ENCODE results near the gene SCAI.
"Not testable (repeated sequence)": the region's sequence is repeated elsewhere in the genome, so short reads cannot be mapped to it uniquely, and the experiment has no call there.

The SCAI gene

GRCh38 chr9:125133403-125134329, 9.7 kb downstream of the SCAI start:
- H3K27ac Mint-ChIP-seq: peak overlapping the region; percentile 80
- no peaks in the 10 kb centered on the region for H3K27me3 Mint-ChIP-seq
- no peaks in the 10 kb centered on the region for H3K9me3 Mint-ChIP-seq
- peaks cover 10% of the 10 kb centered on the region for H3K36me3 Mint-ChIP-seq
- no peak overlapping the region for H3K4me3 Mint-ChIP-seq
- peaks cover 27% of the 10 kb centered on the region for H3K4me1 Mint-ChIP-seq

GRCh38 chr9:125131778-125132177, 11.6 kb downstream of the SCAI start:
- Mint-ChIP-seq H3K9me3 (no peaks in the 10 kb centered on the region), H3K4me3 (no peak overlapping the region), H3K27me3 (no peaks in the 10 kb centered on the region), H3K27ac (no peak overlapping the region), H3K4me1 (peaks cover 30% of the 10 kb centered on the region), H3K36me3 (peaks cover 10% of the 10 kb centered on the region)

- Mint-ChIP-seq H3K9me3 (no peaks in the 10 kb centered on the region), H3K36me3 (peaks cover 3% of the 10 kb centered on the region), H3K4me3 (peak overlapping the region; percentile 69), H3K4me1 (peaks cover 38% of the 10 kb centered on the region), H3K27me3 (no peaks in the 10 kb centered on the region), H3K27ac (peak overlapping the region; percentile 98)
Measured at GRCh38 chr9:125126019-125126746, 17.1 kb downstream of the SCAI start.

- Mint-ChIP-seq H3K36me3 (peaks cover 3% of the 10 kb centered on the region), H3K27ac (peak overlapping the region; percentile 98), H3K4me1 (peaks cover 44% of the 10 kb centered on the region), H3K9me3 (no peaks in the 10 kb centered on the region), H3K4me3 (no peak overlapping the region), H3K27me3 (no peaks in the 10 kb centered on the region)
Measured at GRCh38 chr9:125125523-125125922, 17.8 kb downstream of the SCAI start.

- peak overlapping the region; percentile 8 for H3K27ac Mint-ChIP-seq
- peaks cover 60% of the 10 kb centered on the region for H3K4me1 Mint-ChIP-seq
- peaks cover 3% of the 10 kb centered on the region for H3K36me3 Mint-ChIP-seq
- peak overlapping the region; percentile 51 for H3K4me3 Mint-ChIP-seq
- H3K27me3 Mint-ChIP-seq: no peaks in the 10 kb centered on the region
- H3K9me3 Mint-ChIP-seq: no peaks in the 10 kb centered on the region
Measured at GRCh38 chr9:125121146-125121545, 22.2 kb downstream of the SCAI start.

GRCh38 chr9:125119643-125120286, 23.6 kb downstream of the SCAI start:
- Mint-ChIP-seq H3K36me3 (peaks cover 3% of the 10 kb centered on the region), H3K4me1 (peaks cover 51% of the 10 kb centered on the region), H3K27me3 (no peaks in the 10 kb centered on the region), H3K9me3 (no peaks in the 10 kb centered on the region), H3K27ac (peak overlapping the region; percentile 81), H3K4me3 (no peak overlapping the region)

- not testable (repeated sequence) for H3K27ac Mint-ChIP-seq, H3K9me3 Mint-ChIP-seq, H3K4me3 Mint-ChIP-seq, H3K36me3 Mint-ChIP-seq, H3K27me3 Mint-ChIP-seq
- H3K4me1 Mint-ChIP-seq: peaks cover 40% of the 10 kb centered on the region
Measured at GRCh38 chr9:125118696-125119095, 24.6 kb downstream of the SCAI start.

- H3K27ac Mint-ChIP-seq, H3K27me3 Mint-ChIP-seq, H3K4me3 Mint-ChIP-seq, H3K9me3 Mint-ChIP-seq: not testable (repeated sequence)
- H3K36me3 Mint-ChIP-seq: peaks cover 12% of the 10 kb centered on the region
- H3K4me1 Mint-ChIP-seq: peaks cover 20% of the 10 kb centered on the region
Measured at GRCh38 chr9:125114503-125114902, 28.8 kb downstream of the SCAI start.

- H3K36me3 Mint-ChIP-seq: peaks cover 10% of the 10 kb centered on the region
- no peaks in the 10 kb centered on the region for H3K9me3 Mint-ChIP-seq
- no peak overlapping the region for H3K4me3 Mint-ChIP-seq
- no peak overlapping the region for H3K27ac Mint-ChIP-seq
- peaks cover 3% of the 10 kb centered on the region for H3K4me1 Mint-ChIP-seq
- H3K27me3 Mint-ChIP-seq: no peaks in the 10 kb centered on the region
Measured at GRCh38 chr9:125110464-125110863, 32.9 kb downstream of the SCAI start.

- not testable (repeated sequence) for H3K4me3 Mint-ChIP-seq, H3K27ac Mint-ChIP-seq, H3K4me1 Mint-ChIP-seq, H3K9me3 Mint-ChIP-seq, H3K36me3 Mint-ChIP-seq, H3K27me3 Mint-ChIP-seq
Measured at GRCh38 chr9:125108541-125108940, 34.8 kb downstream of the SCAI start.

GRCh38 chr9:125106285-125106893, 36.9 kb downstream of the SCAI start:
- H3K4me3 Mint-ChIP-seq: no peak overlapping the region
- peaks cover 4% of the 10 kb centered on the region for H3K36me3 Mint-ChIP-seq
- no peaks in the 10 kb centered on the region for H3K27me3 Mint-ChIP-seq
- H3K4me1 Mint-ChIP-seq: peaks cover 16% of the 10 kb centered on the region
- no peak overlapping the region for H3K27ac Mint-ChIP-seq
- no peaks in the 10 kb centered on the region for H3K9me3 Mint-ChIP-seq

GRCh38 chr9:125103770-125104460, 39.4 kb downstream of the SCAI start:
- no peak overlapping the region for H3K4me3 Mint-ChIP-seq
- H3K27ac Mint-ChIP-seq: no peak overlapping the region
- H3K4me1 Mint-ChIP-seq: peaks cover 27% of the 10 kb centered on the region
- H3K36me3 Mint-ChIP-seq: peaks cover 5% of the 10 kb centered on the region
- H3K9me3 Mint-ChIP-seq: no peaks in the 10 kb centered on the region
- no peaks in the 10 kb centered on the region for H3K27me3 Mint-ChIP-seq

GRCh38 chr9:125103021-125103420, 40.3 kb downstream of the SCAI start:
- Mint-ChIP-seq H3K27ac (no peak overlapping the region), H3K4me1 (peaks cover 27% of the 10 kb centered on the region), H3K4me3 (no peak overlapping the region), H3K27me3 (no peaks in the 10 kb centered on the region), H3K36me3 (peaks cover 5% of the 10 kb centered on the region), H3K9me3 (no peaks in the 10 kb centered on the region)

- peaks cover 10% of the 10 kb centered on the region for H3K36me3 Mint-ChIP-seq
- H3K27ac Mint-ChIP-seq: peak overlapping the region; percentile 30
- H3K4me3 Mint-ChIP-seq: no peak overlapping the region
- no peaks in the 10 kb centered on the region for H3K27me3 Mint-ChIP-seq
- H3K4me1 Mint-ChIP-seq: peaks cover 31% of the 10 kb centered on the region
- H3K9me3 Mint-ChIP-seq: peaks cover 4% of the 10 kb centered on the region
Measured at GRCh38 chr9:125100822-125101221, 42.5 kb downstream of the SCAI start.

- no peak overlapping the region for H3K4me3 Mint-ChIP-seq
- H3K36me3 Mint-ChIP-seq: peaks cover 14% of the 10 kb centered on the region
- H3K27me3 Mint-ChIP-seq: no peaks in the 10 kb centered on the region
- H3K9me3 Mint-ChIP-seq: peaks cover 4% of the 10 kb centered on the region
- H3K27ac Mint-ChIP-seq: no peak overlapping the region
- peaks cover 31% of the 10 kb centered on the region for H3K4me1 Mint-ChIP-seq
Measured at GRCh38 chr9:125099816-125100215, 43.5 kb downstream of the SCAI start.

All from activated naive CD4-positive, alpha-beta T cell treated with anti-CD3 and anti-CD28 coated beads, Interleukin-2, amount 50 U/mL, for 24 hours (primary cell).